Measurements from ENCODE around the gene COBLL1.

The COBLL1 gene

DNA sequence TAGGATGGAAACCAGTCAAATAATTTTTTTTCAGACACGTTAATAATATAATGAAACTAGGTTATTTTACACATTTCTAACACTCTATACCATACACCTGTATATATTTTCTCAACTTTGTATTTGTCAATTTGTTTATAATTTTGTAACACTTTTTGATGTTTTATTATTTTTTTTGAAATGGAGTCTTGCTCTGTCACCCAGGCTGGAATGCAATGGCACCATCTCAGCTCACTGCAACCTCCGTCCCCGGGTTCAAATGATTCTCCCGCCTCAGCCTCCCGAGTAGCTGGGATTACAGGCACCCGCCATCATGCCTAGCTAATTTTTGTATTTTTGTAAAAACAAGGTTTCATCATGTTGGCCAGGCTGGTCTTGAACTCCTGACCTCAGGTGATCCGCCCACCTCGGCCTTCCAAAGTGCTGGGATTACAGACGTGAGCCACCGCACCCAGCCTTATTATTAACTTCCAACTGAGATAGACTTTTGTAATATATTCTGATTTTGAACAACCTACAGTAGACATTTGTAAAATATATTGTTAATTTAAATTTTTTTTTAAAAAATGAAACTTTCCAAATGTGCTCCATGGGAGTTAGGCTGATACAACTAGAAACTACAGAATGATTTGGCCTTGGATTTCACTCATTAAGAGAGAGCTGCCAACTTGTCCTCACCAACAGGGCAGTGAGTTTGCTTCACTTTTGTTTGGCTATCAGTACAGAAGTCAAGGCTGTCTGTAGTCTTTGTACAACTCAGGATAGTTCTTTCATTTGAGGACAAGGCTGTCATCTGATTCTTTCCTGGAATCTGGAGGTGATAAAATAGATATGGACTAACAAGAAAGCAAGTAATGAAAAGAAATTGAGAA lies 33.9 kb upstream of the COBLL1 start:
- no peak for TF ChIP-seq FOXP2 (optimal IDR thresholded peaks at IDR 0.05; ENCODE audit: borderline replicate concordance, extremely low read depth, extremely low read length, insufficient read depth)
- TF ChIP-seq, protein P1, sequence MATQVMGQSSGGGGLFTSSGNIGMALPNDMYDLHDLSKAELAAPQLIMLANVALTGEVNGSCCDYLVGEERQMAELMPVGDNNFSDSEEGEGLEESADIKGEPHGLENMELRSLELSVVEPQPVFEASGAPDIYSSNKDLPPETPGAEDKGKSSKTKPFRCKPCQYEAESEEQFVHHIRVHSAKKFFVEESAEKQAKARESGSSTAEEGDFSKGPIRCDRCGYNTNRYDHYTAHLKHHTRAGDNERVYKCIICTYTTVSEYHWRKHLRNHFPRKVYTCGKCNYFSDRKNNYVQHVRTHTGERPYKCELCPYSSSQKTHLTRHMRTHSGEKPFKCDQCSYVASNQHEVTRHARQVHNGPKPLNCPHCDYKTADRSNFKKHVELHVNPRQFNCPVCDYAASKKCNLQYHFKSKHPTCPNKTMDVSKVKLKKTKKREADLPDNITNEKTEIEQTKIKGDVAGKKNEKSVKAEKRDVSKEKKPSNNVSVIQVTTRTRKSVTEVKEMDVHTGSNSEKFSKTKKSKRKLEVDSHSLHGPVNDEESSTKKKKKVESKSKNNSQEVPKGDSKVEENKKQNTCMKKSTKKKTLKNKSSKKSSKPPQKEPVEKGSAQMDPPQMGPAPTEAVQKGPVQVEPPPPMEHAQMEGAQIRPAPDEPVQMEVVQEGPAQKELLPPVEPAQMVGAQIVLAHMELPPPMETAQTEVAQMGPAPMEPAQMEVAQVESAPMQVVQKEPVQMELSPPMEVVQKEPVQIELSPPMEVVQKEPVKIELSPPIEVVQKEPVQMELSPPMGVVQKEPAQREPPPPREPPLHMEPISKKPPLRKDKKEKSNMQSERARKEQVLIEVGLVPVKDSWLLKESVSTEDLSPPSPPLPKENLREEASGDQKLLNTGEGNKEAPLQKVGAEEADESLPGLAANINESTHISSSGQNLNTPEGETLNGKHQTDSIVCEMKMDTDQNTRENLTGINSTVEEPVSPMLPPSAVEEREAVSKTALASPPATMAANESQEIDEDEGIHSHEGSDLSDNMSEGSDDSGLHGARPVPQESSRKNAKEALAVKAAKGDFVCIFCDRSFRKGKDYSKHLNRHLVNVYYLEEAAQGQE (IDR thresholded peaks at IDR 0.05; ENCODE audit: insufficient read depth in 1 of 2, low read depth in 2 of 2, low read length in 2 of 2), result no peak
- TF ChIP-seq POLR2AphosphoS5 (IDR thresholded peaks at IDR 0.05; ENCODE audit: low read depth, low read length), result no peak
- TF ChIP-seq TAF1 (IDR thresholded peaks at IDR 0.05; ENCODE audit: borderline replicate concordance, insufficient read depth, low read length), result no peak
- no peak for TF ChIP-seq SIN3A (IDR thresholded peaks at IDR 0.05; ENCODE audit: borderline replicate concordance, insufficient read depth, low read length)

DNA sequence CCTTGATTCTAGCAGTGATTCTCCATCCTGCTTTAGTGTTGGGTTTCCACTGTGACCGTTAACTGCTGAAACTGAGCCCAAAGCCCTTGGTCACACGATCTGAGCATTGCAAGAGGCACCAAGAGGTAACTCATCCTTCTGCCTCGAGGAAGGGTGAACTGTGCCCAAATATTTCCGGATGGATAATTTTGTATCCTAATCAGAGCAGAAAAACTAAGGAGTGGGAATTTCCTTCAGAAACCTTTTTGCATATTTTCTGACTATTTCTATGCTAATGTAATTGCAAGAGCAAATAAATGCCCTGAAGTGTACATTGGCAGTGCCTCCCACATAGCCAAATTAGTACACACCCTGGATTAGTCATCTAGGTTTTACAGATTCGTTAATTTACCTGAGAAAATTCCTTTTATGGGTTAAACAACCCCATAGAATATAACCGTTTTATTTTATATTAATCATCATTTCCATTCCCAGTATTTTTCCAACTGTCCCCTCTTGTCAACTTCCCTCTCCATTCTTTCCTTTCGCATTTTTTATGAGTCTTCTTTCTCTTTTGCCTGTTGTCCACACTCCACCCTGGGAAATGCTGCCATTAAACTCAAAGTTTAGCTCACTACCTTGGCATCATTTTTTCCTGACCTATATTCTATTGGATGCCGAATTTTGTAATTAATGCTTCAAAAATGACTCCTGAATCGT lies 31.7 kb upstream of the COBLL1 start:
- no peak for TF ChIP-seq FOXP2 (optimal IDR thresholded peaks at IDR 0.05; ENCODE audit: borderline replicate concordance, extremely low read depth, extremely low read length, insufficient read depth)

DNA sequence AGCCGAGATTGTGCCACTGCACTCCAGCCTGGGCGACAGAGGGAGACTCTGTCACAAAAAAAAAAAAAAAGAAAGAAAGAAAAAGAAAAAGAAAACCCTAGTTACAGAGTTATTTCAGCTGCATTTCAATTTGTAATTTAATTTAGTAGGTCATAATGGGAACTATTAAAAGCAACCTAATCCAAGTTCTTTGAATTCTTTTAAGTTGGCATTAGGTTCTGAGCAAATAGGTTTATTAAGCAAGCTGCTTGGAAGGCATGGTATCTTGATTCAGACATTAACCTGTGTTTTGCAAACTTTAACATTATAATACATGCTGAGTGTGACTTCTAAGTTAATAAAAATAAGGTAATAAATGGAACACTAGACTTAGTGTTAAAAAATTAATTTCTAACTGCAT lies 29.8 kb upstream of the COBLL1 start:
- TF ChIP-seq FOXP2 (optimal IDR thresholded peaks at IDR 0.05; ENCODE audit: borderline replicate concordance, extremely low read depth, extremely low read length, insufficient read depth), result no peak
- no peak for TF ChIP-seq SIN3A (IDR thresholded peaks at IDR 0.05; ENCODE audit: borderline replicate concordance, insufficient read depth, low read length)
- no peak for TF ChIP-seq POLR2AphosphoS5 (IDR thresholded peaks at IDR 0.05; ENCODE audit: low read depth, low read length)
- TF ChIP-seq, protein P1 (IDR thresholded peaks at IDR 0.05; ENCODE audit: insufficient read depth in 1 of 2, low read depth in 2 of 2, low read length in 2 of 2), result no peak
- TF ChIP-seq TAF1 (IDR thresholded peaks at IDR 0.05; ENCODE audit: borderline replicate concordance, insufficient read depth, low read length), result no peak

DNA sequence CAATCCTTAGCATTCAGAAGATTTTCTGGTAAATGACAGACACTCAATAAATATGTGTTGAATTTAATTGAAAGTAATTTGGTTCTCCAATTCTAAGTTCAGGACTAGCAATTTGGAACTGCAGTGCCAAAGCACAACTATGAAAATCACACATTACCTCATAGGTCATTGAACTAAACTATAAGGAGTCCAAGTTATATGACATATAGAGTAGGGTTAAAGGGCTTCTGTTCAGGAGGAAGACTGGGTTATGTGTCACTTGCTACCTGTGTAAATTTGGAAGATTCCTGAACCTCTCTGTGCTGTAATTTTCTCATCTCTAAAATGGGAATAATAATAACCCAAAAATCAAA lies 27.8 kb upstream of the COBLL1 start:
- TF ChIP-seq SIN3A (IDR thresholded peaks at IDR 0.05; ENCODE audit: borderline replicate concordance, insufficient read depth, low read length) (no peak), TAF1 (IDR thresholded peaks at IDR 0.05; ENCODE audit: borderline replicate concordance, insufficient read depth, low read length) (no peak)
- TF ChIP-seq, protein P1 (IDR thresholded peaks at IDR 0.05; ENCODE audit: insufficient read depth in 1 of 2, low read depth in 2 of 2, low read length in 2 of 2), result no peak

DNA sequence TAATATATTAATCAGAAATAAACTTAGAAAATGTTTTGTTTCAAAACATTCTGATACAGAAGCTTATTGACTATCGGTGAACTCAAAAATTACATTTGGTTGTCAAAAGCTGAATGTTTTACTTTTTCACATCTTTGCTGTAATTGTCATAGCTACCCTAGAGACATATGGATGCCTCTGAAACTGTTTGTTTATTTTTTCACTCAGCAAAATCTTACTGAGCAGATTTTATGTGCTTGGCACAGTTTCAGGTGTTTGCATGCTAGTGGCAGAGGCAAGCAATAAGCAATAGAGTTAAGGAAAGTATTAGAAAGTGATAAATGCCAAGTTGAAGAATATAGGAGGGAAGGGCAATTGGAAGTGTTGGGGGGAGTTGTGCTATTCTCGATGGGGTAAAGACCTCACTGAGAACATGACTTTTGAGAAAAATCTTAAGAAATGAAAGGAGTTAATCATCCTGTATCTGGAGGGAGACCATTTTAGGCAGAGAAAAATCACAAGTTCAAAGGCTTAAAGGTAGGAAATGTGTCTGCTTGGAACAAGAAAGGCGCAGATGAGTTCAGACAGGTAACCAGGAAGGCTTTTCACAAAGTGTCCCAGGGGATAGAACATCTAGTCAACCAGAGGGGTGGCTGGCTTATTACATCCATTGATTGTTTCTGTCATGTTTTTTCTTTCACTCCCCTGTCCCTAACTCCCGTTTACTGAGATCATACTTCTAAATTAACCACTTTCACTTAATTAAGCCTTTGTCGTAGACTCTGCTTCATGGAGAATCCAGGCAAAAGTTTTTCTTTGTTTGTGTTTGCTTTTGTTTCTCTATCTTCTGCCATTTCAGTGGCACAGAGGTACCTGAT lies 27.2 kb upstream of the COBLL1 start:
- no peak for TF ChIP-seq SIN3A (IDR thresholded peaks at IDR 0.05; ENCODE audit: borderline replicate concordance, insufficient read depth, low read length)
- TF ChIP-seq TAF1 (IDR thresholded peaks at IDR 0.05; ENCODE audit: borderline replicate concordance, insufficient read depth, low read length), result no peak
- no peak for TF ChIP-seq POLR2AphosphoS5 (IDR thresholded peaks at IDR 0.05; ENCODE audit: low read depth, low read length)
- no peak for TF ChIP-seq FOXP2 (optimal IDR thresholded peaks at IDR 0.05; ENCODE audit: borderline replicate concordance, extremely low read depth, extremely low read length, insufficient read depth)
- TF ChIP-seq, protein P1 (IDR thresholded peaks at IDR 0.05; ENCODE audit: insufficient read depth in 1 of 2, low read depth in 2 of 2, low read length in 2 of 2), result no peak
